Stimulated activated CD8-positive, alpha-beta memory T cell treated with anti-CD3 and anti-CD28 coated beads, Interleukin-7, amount 100 ng/mL, for 24 hours (primary cell): ENCODE results near the gene RAMACL.

Source experiments
- DNase-seq: peaks from one replicate; pipeline ENCODE4 v3.0.0-alpha.2; 2020; ENCODE audit warnings: low read depth

Gene RAMACL

GRCh38 chr6:166618251-166618650 lies 31.8 kb upstream of the RAMACL start:
- DNase-seq, result no peak

DNA sequence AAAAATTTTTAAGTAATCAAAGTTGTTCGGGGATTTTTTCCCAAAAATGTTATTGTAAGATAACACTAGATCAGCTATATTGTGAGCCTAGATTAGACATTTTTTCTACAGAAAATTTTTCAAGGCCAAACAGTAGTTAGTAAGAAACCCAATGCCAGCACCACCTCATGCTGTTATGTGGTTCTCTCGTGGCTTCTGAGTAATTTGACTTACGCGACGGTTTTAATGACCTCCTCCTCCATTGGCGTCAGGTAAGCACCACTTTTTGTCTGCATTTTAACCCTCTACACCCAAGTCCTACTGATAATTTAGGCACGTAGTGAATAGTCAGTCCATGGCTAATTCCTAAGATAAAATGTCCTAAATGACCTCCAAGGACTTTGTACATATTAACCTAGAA lies 30.9 kb upstream of the RAMACL start:
- no peak for DNase-seq

DNA sequence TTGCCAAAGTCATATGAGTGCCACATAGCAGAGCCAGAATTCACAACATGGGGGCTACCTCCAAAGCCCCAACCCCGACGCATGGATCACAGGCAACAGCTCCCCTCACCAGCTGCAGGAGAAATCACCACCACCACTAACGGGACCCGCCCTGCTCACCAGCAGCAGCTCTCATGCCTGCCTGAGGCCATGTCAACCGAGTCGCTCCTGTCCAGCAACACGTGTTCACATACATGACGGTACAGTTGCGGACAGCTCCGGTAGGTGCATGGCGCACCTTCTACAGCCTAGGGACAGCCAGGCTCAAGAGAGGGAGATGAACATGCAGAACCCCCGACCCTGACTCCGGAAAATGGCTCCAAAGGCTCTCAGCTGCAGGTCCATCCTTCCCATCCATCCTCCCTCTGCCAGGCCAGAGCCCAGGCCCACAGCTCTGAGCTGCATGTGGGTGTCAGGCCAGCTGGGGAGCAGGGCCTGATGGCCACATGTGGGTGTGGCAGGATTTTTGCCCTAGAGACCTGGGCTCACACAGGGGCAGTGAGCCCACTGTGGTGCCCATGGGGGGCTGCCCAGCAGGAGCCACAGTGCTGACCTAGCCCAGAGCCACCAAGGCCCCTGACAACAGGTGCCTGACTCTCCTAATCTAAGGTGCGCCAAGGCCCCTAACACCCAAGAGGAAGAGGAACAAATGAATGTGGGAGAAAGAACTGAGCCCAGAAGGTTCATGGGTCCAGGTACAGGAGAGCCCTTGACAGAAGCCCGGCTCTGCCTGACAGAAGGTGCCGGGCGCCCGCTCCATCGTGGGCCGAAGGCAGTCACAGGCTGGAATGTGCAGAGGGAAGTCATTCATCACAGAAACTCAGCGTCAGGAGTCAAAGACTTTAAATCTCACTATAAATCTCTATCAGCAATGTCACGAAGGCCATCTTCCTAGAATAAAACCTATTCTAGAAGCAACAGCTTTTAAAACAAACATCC lies 30.1 kb upstream of the RAMACL start:
- no peak for DNase-seq

DNA sequence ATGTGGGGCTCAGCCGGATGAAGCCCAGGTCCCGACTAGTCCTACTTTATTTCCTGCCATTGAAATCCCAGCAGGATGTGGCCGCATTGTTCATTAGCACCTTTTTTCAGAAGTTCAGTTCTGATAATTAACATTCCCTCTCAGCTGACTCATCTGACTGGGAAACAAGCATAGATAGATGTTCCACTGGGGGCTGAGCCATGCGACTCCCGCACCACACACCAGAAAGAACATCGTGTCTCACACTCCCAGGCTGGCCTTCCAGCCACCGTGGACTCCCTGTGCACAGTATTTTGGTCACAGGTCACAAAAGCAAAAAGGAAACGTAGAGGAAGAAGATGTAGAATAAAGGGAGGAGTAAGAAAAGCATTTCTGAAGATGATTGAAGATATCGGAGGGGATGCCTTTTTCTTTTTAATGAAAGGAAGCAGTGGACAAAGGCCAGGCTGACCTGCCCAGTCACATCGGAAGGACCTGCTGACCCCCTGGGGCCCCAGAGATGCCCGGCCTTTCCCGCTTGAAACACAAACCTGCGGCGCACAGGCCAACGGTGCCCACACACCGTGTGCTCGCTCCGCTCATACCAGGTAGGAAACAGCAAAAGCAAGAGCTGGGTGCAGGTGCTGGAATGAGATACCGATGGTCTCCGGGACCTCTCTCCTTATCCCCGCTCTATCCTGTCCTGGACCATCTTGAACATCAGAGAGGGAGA lies 28.7 kb upstream of the RAMACL start:
- no peak for DNase-seq

DNA sequence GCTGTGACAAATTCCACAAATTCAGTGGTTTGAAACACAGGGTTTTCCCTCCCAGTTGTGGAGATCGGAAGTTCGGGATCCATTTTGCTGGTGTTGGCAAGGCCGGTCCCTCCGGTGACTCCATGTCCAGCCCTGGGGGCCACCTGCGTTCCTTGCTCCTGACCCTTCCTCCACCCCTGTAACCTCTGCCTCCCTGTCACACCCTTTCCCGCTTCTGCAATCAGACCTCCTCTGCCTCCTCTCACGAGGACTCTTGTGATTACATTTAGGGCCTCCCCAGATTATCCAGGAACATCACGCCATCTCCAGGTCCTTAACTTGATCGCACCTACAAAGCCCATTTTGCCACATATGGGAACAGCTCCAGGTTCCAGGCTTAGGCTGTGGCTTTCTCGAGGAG lies 28.1 kb upstream of the RAMACL start:
- no peak for DNase-seq

GRCh38 chr6:166614171-166614583 lies 27.7 kb upstream of the RAMACL start:
- no peak for DNase-seq

GRCh38 chr6:166613027-166613426 lies 26.5 kb upstream of the RAMACL start:
- DNase-seq, result no peak

GRCh38 chr6:166612471-166612881 lies 26.0 kb upstream of the RAMACL start:
- no peak for DNase-seq

DNA sequence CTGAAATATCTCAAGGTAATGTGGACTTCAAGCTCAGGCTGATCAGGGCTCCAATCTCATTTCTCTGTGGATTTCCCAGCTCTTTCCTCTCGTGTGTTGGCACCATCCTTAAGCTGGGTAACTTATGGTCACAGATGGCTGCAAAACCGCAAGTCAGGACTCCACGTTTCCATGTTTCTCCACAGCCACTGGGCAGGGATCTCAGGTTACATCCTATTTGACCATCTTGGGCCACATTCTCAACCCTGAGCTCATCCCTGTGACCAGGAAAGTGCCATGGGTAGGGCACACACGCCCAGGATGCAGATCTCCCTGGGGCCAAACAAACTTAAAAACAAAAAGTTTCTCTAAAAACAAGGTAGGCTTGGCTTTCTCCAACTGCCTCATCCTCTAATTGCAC lies 25.2 kb upstream of the RAMACL start:
- DNase-seq, result no peak

- no peak for DNase-seq
Measured at GRCh38 chr6:166610069-166610468, 23.6 kb upstream of the RAMACL start.

DNA sequence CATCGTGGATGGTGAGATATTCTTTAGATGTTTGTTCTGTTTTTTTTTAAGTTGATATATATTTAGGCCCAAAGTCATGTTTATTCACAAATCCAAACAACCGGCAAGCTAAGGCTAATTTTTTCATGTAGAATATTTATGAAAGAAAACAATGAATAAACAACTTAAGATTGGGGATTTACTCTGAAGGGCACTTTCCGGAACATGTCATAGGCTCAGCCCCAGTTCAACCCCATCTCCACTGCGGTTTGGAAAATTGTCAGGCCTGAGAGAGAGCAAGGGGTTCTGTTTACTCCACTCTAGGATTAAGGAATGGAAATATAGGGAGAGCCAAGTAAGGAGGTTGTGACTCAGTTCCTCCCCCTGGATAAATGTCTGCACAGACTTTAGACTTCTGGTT lies 22.3 kb upstream of the RAMACL start:
- no peak for DNase-seq

- no peak for DNase-seq
Measured at GRCh38 chr6:166605752-166606151, 19.3 kb upstream of the RAMACL start.

DNA sequence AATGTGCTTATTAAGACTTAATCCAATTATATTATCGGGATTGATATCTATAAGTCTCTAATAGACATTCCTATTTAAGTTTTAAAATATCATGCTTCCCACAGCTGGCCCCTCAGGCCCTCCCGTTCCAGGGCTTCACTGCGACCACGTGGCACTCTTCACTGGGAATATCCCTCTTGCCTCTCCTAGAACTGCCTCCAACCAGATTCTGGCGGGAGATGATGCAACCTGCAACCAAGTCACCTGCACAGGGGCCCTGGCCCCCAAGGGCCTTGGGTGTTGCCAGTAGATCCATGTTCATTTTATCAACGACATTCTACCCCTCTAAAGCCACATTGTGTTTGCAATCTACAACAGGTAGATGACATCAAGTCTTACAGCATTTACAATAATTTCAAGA lies 18.4 kb upstream of the RAMACL start:
- DNase-seq, result no peak

- DNase-seq, result no peak
Measured at GRCh38 chr6:166604328-166604727, 17.9 kb upstream of the RAMACL start.

- DNase-seq, result no peak
Measured at GRCh38 chr6:166603043-166603690, 16.7 kb upstream of the RAMACL start.

- no peak for DNase-seq
Measured at GRCh38 chr6:166601956-166602355, 15.5 kb upstream of the RAMACL start.

DNA sequence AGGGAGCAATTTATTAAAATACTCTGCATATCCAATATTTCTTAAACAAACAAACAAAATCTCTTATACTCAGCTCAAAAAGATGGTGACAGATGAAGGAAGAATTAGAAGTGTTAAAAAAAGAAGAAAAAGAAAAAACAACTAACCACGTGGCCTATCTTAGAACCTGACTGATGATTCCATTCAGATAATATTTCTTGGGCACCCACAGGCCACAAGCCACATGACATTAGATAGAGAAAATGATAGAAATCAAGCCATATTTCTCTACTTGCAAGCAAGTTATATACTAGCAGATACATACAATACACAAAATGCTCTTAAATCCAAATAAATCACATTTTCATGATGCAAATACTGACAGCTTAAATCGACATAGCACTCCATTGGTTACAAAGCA lies 14.5 kb upstream of the RAMACL start:
- no peak for DNase-seq

- no peak for DNase-seq
Measured at GRCh38 chr6:166599205-166599604, 12.7 kb upstream of the RAMACL start.

DNA sequence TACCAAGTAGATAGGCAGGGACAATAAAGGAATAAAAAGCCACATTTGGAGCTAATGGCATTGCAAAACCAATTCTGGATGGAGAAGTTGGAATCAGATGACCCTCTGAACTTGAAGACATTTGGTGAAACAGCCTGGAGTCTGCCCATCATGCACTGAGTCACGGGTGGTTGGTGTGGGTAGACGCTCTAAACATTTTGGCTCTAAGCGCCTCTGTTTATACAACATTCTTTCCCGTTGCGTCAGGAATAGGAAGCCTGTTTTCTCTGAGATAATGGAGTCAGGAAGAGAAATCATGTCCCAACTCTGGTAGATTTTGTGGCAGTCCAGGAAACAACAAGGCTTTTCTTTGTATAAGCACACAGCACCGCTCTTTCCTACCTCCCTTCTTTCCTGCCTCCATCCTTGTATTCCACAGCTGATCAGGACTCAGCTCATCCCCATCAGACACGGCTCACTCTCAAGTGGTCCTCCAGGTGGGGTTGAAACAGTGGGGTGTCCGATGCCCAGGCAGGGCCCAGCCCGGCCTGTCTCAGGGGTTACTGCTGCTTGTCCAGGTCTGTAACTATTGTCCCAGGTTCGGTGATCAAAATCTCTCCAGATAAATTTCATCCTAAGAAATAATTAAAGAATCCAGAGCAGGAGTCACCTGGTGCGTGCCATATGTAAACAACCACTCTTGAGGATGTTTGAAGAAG lies 12.1 kb upstream of the RAMACL start:
- no peak for DNase-seq

DNA sequence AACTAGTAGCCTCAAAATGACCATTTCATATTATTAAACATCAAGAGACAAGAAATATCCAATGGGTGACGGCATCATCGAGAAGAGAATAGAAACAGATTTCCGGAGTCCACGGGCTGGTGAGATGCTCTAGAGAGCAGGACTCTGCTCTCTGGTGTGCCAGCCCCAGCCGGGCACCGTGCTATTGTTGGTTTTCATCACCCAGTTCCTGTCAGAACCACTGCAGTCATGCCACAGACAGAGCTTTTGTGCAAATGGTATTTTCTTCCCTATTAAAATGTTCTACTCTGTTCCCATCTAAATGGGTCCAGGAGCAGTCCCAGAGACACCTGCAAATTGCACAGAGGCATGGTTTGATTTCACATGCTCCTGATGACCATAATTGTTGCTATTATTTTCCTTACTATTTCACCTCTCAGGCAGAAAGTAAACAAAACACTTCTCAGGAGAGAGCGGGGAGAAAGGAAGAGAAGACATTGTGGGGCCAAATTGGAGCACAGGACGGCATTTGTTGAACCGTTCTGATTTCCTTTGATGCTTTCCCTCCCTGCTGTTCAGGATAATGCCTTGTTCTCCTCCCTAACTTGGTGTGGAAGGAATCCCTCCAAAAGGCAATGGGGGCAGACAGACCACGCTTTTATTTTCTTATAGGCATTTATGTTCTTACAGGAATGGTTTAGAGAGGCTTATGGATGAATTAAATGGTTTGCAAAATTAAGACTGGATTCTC lies 11.4 kb upstream of the RAMACL start:
- no peak for DNase-seq

- no peak for DNase-seq
Measured at GRCh38 chr6:166596776-166597507, 10.5 kb upstream of the RAMACL start.
